ENCODE results near the gene LIN9.
"Not testable (repeated sequence)": the region's sequence is repeated elsewhere in the genome, so short reads cannot be mapped to it uniquely, and the experiment has no call there.

The LIN9 gene

GRCh38 chr1:226349081-226349480 lies 40.1 kb upstream of the LIN9 start:
- Histone ChIP-seq H3K9ac (ENCODE audit: low read length in 5 of 5) (no peak overlapping the region), H3K4me3 (ENCODE audit: low read depth in 1 of 5, low read length in 5 of 5) (no peak overlapping the region), H3K9me3 (ENCODE audit: control insufficient read depth in 5 of 5, low read length in 5 of 5) (no peaks in the 10 kb centered on the region), H3K36me3 (ENCODE audit: control insufficient read depth in 5 of 5, insufficient read depth in 5 of 5, low read length in 5 of 5) (no peaks in the 10 kb centered on the region), H3K27me3 (ENCODE audit: control insufficient read depth in 5 of 5, insufficient read depth in 4 of 5, low read length in 5 of 5) (peaks cover 3 to 7% (median 6%) of the 10 kb centered on the region in 5 donors), H3K4me1 (ENCODE audit: control insufficient read depth in 5 of 5, insufficient read depth in 5 of 5, low read length in 5 of 5) (no peaks in the 10 kb centered on the region), H3K27ac (ENCODE audit: low read depth, low read length) (no peak overlapping the region)

- H3K4me1 ChIP-seq (ENCODE audit: control insufficient read depth in 5 of 5, insufficient read depth in 5 of 5, low read length in 5 of 5): no peaks in the 10 kb centered on the region
Measured at GRCh38 chr1:226344441-226345259, 35.7 kb upstream of the LIN9 start.

GRCh38 chr1:226342656-226343055 lies 33.7 kb upstream of the LIN9 start:
- H3K9ac ChIP-seq (ENCODE audit: low read length in 5 of 5): no peak overlapping the region
- no peaks in the 10 kb centered on the region for H3K9me3 ChIP-seq (ENCODE audit: control insufficient read depth in 5 of 5, low read length in 5 of 5)
- H3K36me3 ChIP-seq (ENCODE audit: control insufficient read depth in 5 of 5, insufficient read depth in 5 of 5, low read length in 5 of 5): no peaks in the 10 kb centered on the region
- H3K4me3 ChIP-seq (ENCODE audit: low read depth in 1 of 5, low read length in 5 of 5): no peak overlapping the region
- H3K27me3 ChIP-seq (ENCODE audit: control insufficient read depth in 5 of 5, insufficient read depth in 4 of 5, low read length in 5 of 5): no peaks in the 10 kb centered on the region
- no peaks in the 10 kb centered on the region for H3K4me1 ChIP-seq (ENCODE audit: control insufficient read depth in 5 of 5, insufficient read depth in 5 of 5, low read length in 5 of 5)
- H3K27ac ChIP-seq (ENCODE audit: low read depth, low read length): no peak overlapping the region

More at GRCh38 chr1:226344441-226345259, 35.7 kb upstream of the LIN9 start:
- H3K4me3 ChIP-seq (ENCODE audit: low read depth in 1 of 5, low read length in 5 of 5): no peak overlapping the region
- no peaks in the 10 kb centered on the region for H3K36me3 ChIP-seq (ENCODE audit: control insufficient read depth in 5 of 5, insufficient read depth in 5 of 5, low read length in 5 of 5)
- no peaks in the 10 kb centered on the region for H3K9me3 ChIP-seq (ENCODE audit: control insufficient read depth in 5 of 5, low read length in 5 of 5)
- no peak overlapping the region for H3K27ac ChIP-seq (ENCODE audit: low read depth, low read length)
- peaks cover 0 to 4% (median 0%) of the 10 kb centered on the region in 5 donors for H3K27me3 ChIP-seq (ENCODE audit: control insufficient read depth in 5 of 5, insufficient read depth in 4 of 5, low read length in 5 of 5)
- no peak overlapping the region for H3K9ac ChIP-seq (ENCODE audit: low read length in 5 of 5)

- not testable (repeated sequence) for H3K36me3 ChIP-seq (ENCODE audit: control insufficient read depth in 5 of 5, insufficient read depth in 5 of 5, low read length in 5 of 5); H3K9me3 ChIP-seq (ENCODE audit: control insufficient read depth in 5 of 5, low read length in 5 of 5); H3K27me3 ChIP-seq (ENCODE audit: control insufficient read depth in 5 of 5, insufficient read depth in 4 of 5, low read length in 5 of 5); H3K27ac ChIP-seq (ENCODE audit: low read depth, low read length); H3K4me1 ChIP-seq (ENCODE audit: control insufficient read depth in 5 of 5, insufficient read depth in 5 of 5, low read length in 5 of 5); H3K9ac ChIP-seq (ENCODE audit: low read length in 5 of 5); H3K4me3 ChIP-seq (ENCODE audit: low read depth in 1 of 5, low read length in 5 of 5)
Measured at GRCh38 chr1:226340111-226340510, 31.1 kb upstream of the LIN9 start.

GRCh38 chr1:226337276-226337875 lies 28.4 kb upstream of the LIN9 start:
- no peak overlapping the region for H3K27ac ChIP-seq (ENCODE audit: low read depth, low read length)
- H3K4me1 ChIP-seq (ENCODE audit: control insufficient read depth in 5 of 5, insufficient read depth in 5 of 5, low read length in 5 of 5): peaks cover 0 to 5% (median 3%) of the 10 kb centered on the region in 5 donors
- H3K27me3 ChIP-seq (ENCODE audit: control insufficient read depth in 5 of 5, insufficient read depth in 4 of 5, low read length in 5 of 5): no peaks in the 10 kb centered on the region
- H3K9me3 ChIP-seq (ENCODE audit: control insufficient read depth in 5 of 5, low read length in 5 of 5): no peaks in the 10 kb centered on the region
- no peak overlapping the region for H3K4me3 ChIP-seq (ENCODE audit: low read depth in 1 of 5, low read length in 5 of 5)
- H3K9ac ChIP-seq (ENCODE audit: low read length in 5 of 5): no peak overlapping the region
- H3K36me3 ChIP-seq (ENCODE audit: control insufficient read depth in 5 of 5, insufficient read depth in 5 of 5, low read length in 5 of 5): no peaks in the 10 kb centered on the region

GRCh38 chr1:226335661-226336060 lies 26.7 kb upstream of the LIN9 start:
- no peaks in the 10 kb centered on the region for H3K27me3 ChIP-seq (ENCODE audit: control insufficient read depth in 5 of 5, insufficient read depth in 4 of 5, low read length in 5 of 5)
- no peak overlapping the region for H3K9ac ChIP-seq (ENCODE audit: low read length in 5 of 5)
- H3K36me3 ChIP-seq (ENCODE audit: control insufficient read depth in 5 of 5, insufficient read depth in 5 of 5, low read length in 5 of 5): no peaks in the 10 kb centered on the region
- H3K27ac ChIP-seq (ENCODE audit: low read depth, low read length): no peak overlapping the region
- no peak overlapping the region for H3K4me3 ChIP-seq (ENCODE audit: low read depth in 1 of 5, low read length in 5 of 5)
- peaks cover 0 to 5% (median 3%) of the 10 kb centered on the region in 5 donors for H3K4me1 ChIP-seq (ENCODE audit: control insufficient read depth in 5 of 5, insufficient read depth in 5 of 5, low read length in 5 of 5)
- no peaks in the 10 kb centered on the region for H3K9me3 ChIP-seq (ENCODE audit: control insufficient read depth in 5 of 5, low read length in 5 of 5)

- Histone ChIP-seq H3K4me1 (ENCODE audit: control insufficient read depth in 5 of 5, insufficient read depth in 5 of 5, low read length in 5 of 5) (peaks cover 0 to 5% (median 3%) of the 10 kb centered on the region in 5 donors), H3K36me3 (ENCODE audit: control insufficient read depth in 5 of 5, insufficient read depth in 5 of 5, low read length in 5 of 5) (no peaks in the 10 kb centered on the region), H3K27me3 (ENCODE audit: control insufficient read depth in 5 of 5, insufficient read depth in 4 of 5, low read length in 5 of 5) (no peaks in the 10 kb centered on the region), H3K27ac (ENCODE audit: low read depth, low read length) (no peak overlapping the region), H3K4me3 (ENCODE audit: low read depth in 1 of 5, low read length in 5 of 5) (no peak overlapping the region), H3K9me3 (ENCODE audit: control insufficient read depth in 5 of 5, low read length in 5 of 5) (no peaks in the 10 kb centered on the region), H3K9ac (ENCODE audit: low read length in 5 of 5) (no peak overlapping the region)
Measured at GRCh38 chr1:226332947-226333346, 24.0 kb upstream of the LIN9 start.

GRCh38 chr1:226329237-226329636 lies 20.3 kb upstream of the LIN9 start:
- Histone ChIP-seq H3K27me3 (ENCODE audit: control insufficient read depth in 5 of 5, insufficient read depth in 4 of 5, low read length in 5 of 5) (no peaks in the 10 kb centered on the region), H3K9ac (ENCODE audit: low read length in 5 of 5) (no peak overlapping the region), H3K27ac (ENCODE audit: low read depth, low read length) (no peak overlapping the region), H3K4me1 (ENCODE audit: control insufficient read depth in 5 of 5, insufficient read depth in 5 of 5, low read length in 5 of 5) (peaks cover 0 to 5% (median 3%) of the 10 kb centered on the region in 5 donors), H3K4me3 (ENCODE audit: low read depth in 1 of 5, low read length in 5 of 5) (no peak overlapping the region), H3K36me3 (ENCODE audit: control insufficient read depth in 5 of 5, insufficient read depth in 5 of 5, low read length in 5 of 5) (no peaks in the 10 kb centered on the region), H3K9me3 (ENCODE audit: control insufficient read depth in 5 of 5, low read length in 5 of 5) (no peaks in the 10 kb centered on the region)

- H3K27me3 ChIP-seq (ENCODE audit: control insufficient read depth in 5 of 5, insufficient read depth in 4 of 5, low read length in 5 of 5): peaks cover 0 to 3% (median 0%) of the 10 kb centered on the region in 5 donors
- H3K27ac ChIP-seq (ENCODE audit: low read depth, low read length): no peak overlapping the region
- H3K9me3 ChIP-seq (ENCODE audit: control insufficient read depth in 5 of 5, low read length in 5 of 5): no peaks in the 10 kb centered on the region
- no peaks in the 10 kb centered on the region for H3K4me1 ChIP-seq (ENCODE audit: control insufficient read depth in 5 of 5, insufficient read depth in 5 of 5, low read length in 5 of 5)
- no peaks in the 10 kb centered on the region for H3K36me3 ChIP-seq (ENCODE audit: control insufficient read depth in 5 of 5, insufficient read depth in 5 of 5, low read length in 5 of 5)
- no peak overlapping the region for H3K9ac ChIP-seq (ENCODE audit: low read length in 5 of 5)
- no peak overlapping the region for H3K4me3 ChIP-seq (ENCODE audit: low read depth in 1 of 5, low read length in 5 of 5)
Measured at GRCh38 chr1:226327761-226328162, 18.8 kb upstream of the LIN9 start.

GRCh38 chr1:226325178-226325577 lies 16.2 kb upstream of the LIN9 start:
- Histone ChIP-seq H3K27ac (ENCODE audit: low read depth, low read length) (no peak overlapping the region), H3K9me3 (ENCODE audit: control insufficient read depth in 5 of 5, low read length in 5 of 5) (no peaks in the 10 kb centered on the region), H3K4me3 (ENCODE audit: low read depth in 1 of 5, low read length in 5 of 5) (no peak overlapping the region), H3K4me1 (ENCODE audit: control insufficient read depth in 5 of 5, insufficient read depth in 5 of 5, low read length in 5 of 5) (no peaks in the 10 kb centered on the region), H3K27me3 (ENCODE audit: control insufficient read depth in 5 of 5, insufficient read depth in 4 of 5, low read length in 5 of 5) (peaks cover 0 to 4% (median 0%) of the 10 kb centered on the region in 5 donors), H3K9ac (ENCODE audit: low read length in 5 of 5) (no peak overlapping the region), H3K36me3 (ENCODE audit: control insufficient read depth in 5 of 5, insufficient read depth in 5 of 5, low read length in 5 of 5) (no peaks in the 10 kb centered on the region)
